HG02678 (cell line): ENCODE measurements around the gene FAM151A.

Experiments used
- ATAC-seq: cut with Tn5 transposase; IDR thresholded peaks from one replicate; pipeline ENCODE4 v1.9.1; 2021; ENCODE audit warnings: mild to moderate bottlenecking, moderate library complexity; ENCODE audit not compliant: unreplicated experiment

FAM151A gene

GRCh38 chr1:54581621-54582035 is 41.7 kb downstream of the FAM151A start:
- ATAC-seq = no peak

- ATAC-seq = no peak
Observed at GRCh38 chr1:54580856-54581550, 42.3 kb downstream of the FAM151A start.

GRCh38 chr1:54579337-54579781 is 44.0 kb downstream of the FAM151A start:
- no peak for ATAC-seq

GRCh38 chr1:54577612-54578011 is 45.7 kb downstream of the FAM151A start:
- ATAC-seq = no peak

GRCh38 chr1:54575605-54576290 is 47.6 kb downstream of the FAM151A start:
- ATAC-seq = no peak

GRCh38 chr1:54575161-54575560 is 48.2 kb downstream of the FAM151A start:
- no peak for ATAC-seq

GRCh38 chr1:54574158-54574778 is 49.1 kb downstream of the FAM151A start:
- ATAC-seq = no peak

GRCh38 chr1:54572542-54572850 is 50.8 kb downstream of the FAM151A start:
- no peak for ATAC-seq

GRCh38 chr1:54571803-54572541 is 51.4 kb downstream of the FAM151A start:
- ATAC-seq = no peak

GRCh38 chr1:54571326-54571725 is 52.0 kb downstream of the FAM151A start:
- ATAC-seq = no peak

GRCh38 chr1:54570161-54570560 is 53.2 kb downstream of the FAM151A start:
- ATAC-seq = no peak

GRCh38 chr1:54569339-54569738 is 54.0 kb downstream of the FAM151A start:
- no peak for ATAC-seq

- ATAC-seq = no peak
Observed at GRCh38 chr1:54567961-54568360, 55.4 kb downstream of the FAM151A start.

- no peak for ATAC-seq
Observed at GRCh38 chr1:54566438-54567141, 56.7 kb downstream of the FAM151A start.

GRCh38 chr1:54565113-54565501 is 58.2 kb downstream of the FAM151A start:
- ATAC-seq = no peak

GRCh38 chr1:54564312-54565112 is 58.8 kb downstream of the FAM151A start:
- ATAC-seq = no peak

GRCh38 chr1:54559771-54560231 is 63.5 kb downstream of the FAM151A start:
- ATAC-seq = no peak
